Lung (tissue), 12 donors: Measurements from ENCODE around the gene RNF224. TPM values are rescaled to one million over a fixed set of nuclear protein-coding genes. Genes with fewer than 3 reads are reported as not detected.
"Not testable (repeated sequence)": the region's sequence is repeated elsewhere in the genome, so short reads cannot be mapped to it uniquely, and the experiment has no call there.

ENCODE experiments used
- ATAC-seq: fragments of 200-7000 bp; cut with Tn5 transposase; one replicate; pipeline ENCODE4 v1.9.1; 2020; ENCODE audit warnings: moderate number of reproducible peaks; ENCODE audit not compliant: insufficient read depth, low FRiP score
- DNase-seq, 3 donors: peaks; one replicate each; pipeline ENCODE4 v3.0.0-alpha.2; 2013 to 2017
- H3K27ac ChIP-seq, 2 donors: one replicate each; pipeline ENCODE4 v1.5.1; 2013; ENCODE audit warnings: mild to moderate bottlenecking in 2 of 2, moderate library complexity in 2 of 2, control low read depth in 1 of 2, inconsistent platforms in 1 of 2, low read depth in 1 of 2, low read length in 1 of 2
- H3K27me3 ChIP-seq, 3 donors: one replicate each; pipeline ENCODE4 v1.5.1; 2013; ENCODE audit warnings: low read length in 2 of 3; ENCODE audit not compliant: control insufficient read depth in 3 of 3, insufficient read depth in 3 of 3
- H3K36me3 ChIP-seq, 4 donors: one replicate each; pipeline ENCODE4 v1.5.1; 2013; ENCODE audit warnings: low read length in 4 of 4, mild to moderate bottlenecking in 1 of 4, moderate library complexity in 1 of 4; ENCODE audit not compliant: control insufficient read depth in 4 of 4, insufficient read depth in 4 of 4
- H3K4me1 ChIP-seq, 5 donors: one replicate each; pipeline ENCODE4 v1.5.1; 2013; ENCODE audit warnings: low read length in 5 of 5, mild to moderate bottlenecking in 2 of 5, moderate library complexity in 1 of 5; ENCODE audit not compliant: control insufficient read depth in 5 of 5, insufficient read depth in 5 of 5
- H3K4me3 ChIP-seq: one replicate; pipeline ENCODE4 v1.5.1; 2013; ENCODE audit warnings: mild to moderate bottlenecking, control low read depth, moderate library complexity
- H3K9ac ChIP-seq, 2 donors: one replicate each; pipeline ENCODE4 v1.5.1; 2013; ENCODE audit warnings: low read length in 2 of 2, control low read depth in 1 of 2; ENCODE audit not compliant: insufficient read depth in 1 of 2
- H3K9me3 ChIP-seq, 4 donors: one replicate each; pipeline ENCODE4 v1.5.1; 2013; ENCODE audit warnings: low read length in 3 of 4, mild to moderate bottlenecking in 1 of 4, moderate library complexity in 1 of 4; ENCODE audit not compliant: control insufficient read depth in 4 of 4, insufficient read depth in 3 of 4
- CTCF ChIP-seq: IDR thresholded peaks from 2 replicates; pipeline ENCODE4 v1.5.1; 2012; ENCODE audit warnings: mild to moderate bottlenecking; ENCODE audit errors: control extremely low read depth, extremely low read depth
- WGBS, 2 donors: extraction: QIAGEN DNeasy Blood & Tissue Kit; methylation state at CpG; one replicate each; pipeline ENCODE4 v1.1.7; 2013; 5-methylcytosine and 5-hydroxymethylcytosine counted together
- polyA plus RNA-seq, 2 donors: library from polyadenylated mRNA; stranded (reverse); fragments of 200-250 nt; gene quantifications; one replicate each; pipeline ENCODE4 v1.2.1, GENCODE V29; 2013
- total RNA-seq, 2 donors: library from RNA; depleted of rRNA in 1 of 2; stranded (reverse); fragments of >200 nt in 1 of 2; gene quantifications; one replicate each; pipeline ENCODE4 v1.2.1, GENCODE V29; 2014 to 2021
- donor health status: control.
- donor health status: control.
- donor health status: Bipolar disorder and iron deficiency.
- donor health status: healthy.
- donor health status: DM: yes; HTN: yes; CAD: no.

The RNF224 gene
- total and polyA plus RNA-seq, 4 donors: 0.24 to 1.1 (median 0.80) TPM

GRCh38 chr9:137237759-137238726 lies 10.7 kb downstream of the RNF224 start:
- no peak for DNase-seq
- Histone ChIP-seq H3K4me3 (no peak overlapping the region), H3K36me3 (peaks cover 0 to 11% (median 6%) of the 10 kb centered on the region in 4 donors), H3K27ac (no peak overlapping the region), H3K4me1 (peaks cover 0 to 26% (median 9%) of the 10 kb centered on the region in 5 donors), H3K9me3 (no peaks in the 10 kb centered on the region), H3K9ac (no peak overlapping the region), H3K27me3 (no peaks in the 10 kb centered on the region)
- TF ChIP-seq CTCF: no peak
- 82 to 83% methylated on average over 13 of the region's 13 CpGs for WGBS, 2 donors
- no peak for ATAC-seq

- 50 to 51% methylated on average over 27 of the region's 27 CpGs for whole genome bisulfite sequencing, 2 donors
- peak overlapping the region; percentile 97 for H3K27ac ChIP-seq
- peaks cover 0 to 20% (median 12%) of the 10 kb centered on the region in 4 donors for H3K36me3 ChIP-seq
- H3K9ac ChIP-seq: peak overlapping the region in 1 of 2 donors; percentile 53
- H3K4me3 ChIP-seq: peak overlapping the region; percentile 47
- not testable (repeated sequence) for H3K27me3 ChIP-seq, DNase-seq, ATAC-seq, H3K9me3 ChIP-seq
- peaks cover 0 to 27% (median 9%) of the 10 kb centered on the region in 5 donors for H3K4me1 ChIP-seq
These were observed 12.4 kb downstream of the RNF224 start for GRCh38 chr9:137239541-137240200.

DNA sequence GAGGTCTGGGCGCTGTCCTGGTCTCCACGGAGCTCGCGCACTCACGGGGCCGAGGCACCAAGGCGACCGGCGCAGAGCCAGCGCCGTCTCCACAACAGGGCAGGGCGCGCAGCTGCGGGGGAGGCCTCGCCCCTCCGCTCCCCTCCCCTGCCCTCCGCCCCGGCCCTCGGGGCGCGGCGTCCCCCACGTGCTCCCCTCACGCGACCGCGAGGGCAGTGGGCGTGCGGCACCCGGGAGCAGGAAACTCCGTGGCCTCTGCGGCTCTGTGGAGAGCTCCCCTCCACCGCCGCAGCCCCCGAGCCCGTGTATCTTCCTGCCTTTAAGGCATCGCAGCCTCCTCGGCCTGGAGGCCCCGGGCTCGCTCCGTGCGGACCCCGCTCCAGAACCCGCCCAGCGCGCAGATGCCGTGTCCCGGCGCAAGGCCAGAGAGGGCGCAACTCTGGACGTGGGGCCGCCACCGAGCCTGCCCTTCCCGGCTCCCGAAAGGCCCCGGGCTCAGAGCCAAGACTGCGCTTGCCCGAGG lies 13.1 kb downstream of the RNF224 start:
- peaks cover 0 to 27% (median 9%) of the 10 kb centered on the region in 5 donors for H3K4me1 ChIP-seq
- 0 to 1% methylated on average over 41 to 58 of the region's 58 CpGs for WGBS, 2 donors

More for the DNA sequence above, 13.1 kb downstream of the RNF224 start:
- peak; percentile 87 to 91 (median 88) for DNase-seq
- Histone ChIP-seq H3K36me3 (peaks cover 0 to 20% (median 12%) of the 10 kb centered on the region in 4 donors), H3K27ac (peak overlapping the region; percentile 97), H3K27me3 (no peaks in the 10 kb centered on the region), H3K9ac (peak overlapping the region in 1 of 2 donors; percentile 53), H3K4me3 (peak overlapping the region; percentile 47), H3K9me3 (no peaks in the 10 kb centered on the region)
- TF ChIP-seq CTCF: no peak
- ATAC-seq: peak; percentile 15
